ENCODE results near the gene CHRNA3.

DNA sequence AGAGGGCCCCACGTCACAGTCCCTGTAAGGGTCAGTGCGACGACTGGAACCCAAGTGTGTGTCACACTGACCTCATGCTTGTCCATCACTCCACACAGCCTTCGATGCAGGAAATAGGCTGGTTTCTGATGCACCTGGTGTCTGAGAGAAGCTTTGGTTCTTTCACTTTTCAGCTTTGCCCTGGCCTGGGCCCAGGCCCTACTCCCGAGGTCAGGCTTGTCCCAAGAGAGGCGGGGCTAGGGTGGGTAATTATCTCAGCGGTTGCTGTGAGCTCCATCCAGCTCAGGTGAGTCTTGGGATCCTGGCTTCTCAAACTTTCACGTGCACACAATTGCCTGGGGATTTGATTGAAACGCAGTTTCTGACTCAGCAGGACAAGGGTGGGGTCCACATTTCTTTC, 39.8 kb upstream of the CHRNA3 start:
- TF ChIP-seq, protein P1, sequence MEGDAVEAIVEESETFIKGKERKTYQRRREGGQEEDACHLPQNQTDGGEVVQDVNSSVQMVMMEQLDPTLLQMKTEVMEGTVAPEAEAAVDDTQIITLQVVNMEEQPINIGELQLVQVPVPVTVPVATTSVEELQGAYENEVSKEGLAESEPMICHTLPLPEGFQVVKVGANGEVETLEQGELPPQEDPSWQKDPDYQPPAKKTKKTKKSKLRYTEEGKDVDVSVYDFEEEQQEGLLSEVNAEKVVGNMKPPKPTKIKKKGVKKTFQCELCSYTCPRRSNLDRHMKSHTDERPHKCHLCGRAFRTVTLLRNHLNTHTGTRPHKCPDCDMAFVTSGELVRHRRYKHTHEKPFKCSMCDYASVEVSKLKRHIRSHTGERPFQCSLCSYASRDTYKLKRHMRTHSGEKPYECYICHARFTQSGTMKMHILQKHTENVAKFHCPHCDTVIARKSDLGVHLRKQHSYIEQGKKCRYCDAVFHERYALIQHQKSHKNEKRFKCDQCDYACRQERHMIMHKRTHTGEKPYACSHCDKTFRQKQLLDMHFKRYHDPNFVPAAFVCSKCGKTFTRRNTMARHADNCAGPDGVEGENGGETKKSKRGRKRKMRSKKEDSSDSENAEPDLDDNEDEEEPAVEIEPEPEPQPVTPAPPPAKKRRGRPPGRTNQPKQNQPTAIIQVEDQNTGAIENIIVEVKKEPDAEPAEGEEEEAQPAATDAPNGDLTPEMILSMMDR (IDR thresholded peaks at IDR 0.05; ENCODE audit: low read depth, low read length, poor library complexity, severe bottlenecking) = no peak
- no peak for TF ChIP-seq EZH2phosphoT487 (IDR thresholded peaks at IDR 0.05; ENCODE audit: borderline replicate concordance, low read length)
